HG03175 (cell line): ENCODE results near the gene CCR4.
"Not testable (repeated sequence)": the region's sequence is repeated elsewhere in the genome, so short reads cannot be mapped to it uniquely, and the experiment has no call there.

Experiments
- ATAC-seq: cut with Tn5 transposase; IDR thresholded peaks from one replicate; pipeline ENCODE4 v1.9.1; 2021; ENCODE audit warnings: mild to moderate bottlenecking, moderate library complexity; ENCODE audit not compliant: unreplicated experiment

Gene CCR4

DNA sequence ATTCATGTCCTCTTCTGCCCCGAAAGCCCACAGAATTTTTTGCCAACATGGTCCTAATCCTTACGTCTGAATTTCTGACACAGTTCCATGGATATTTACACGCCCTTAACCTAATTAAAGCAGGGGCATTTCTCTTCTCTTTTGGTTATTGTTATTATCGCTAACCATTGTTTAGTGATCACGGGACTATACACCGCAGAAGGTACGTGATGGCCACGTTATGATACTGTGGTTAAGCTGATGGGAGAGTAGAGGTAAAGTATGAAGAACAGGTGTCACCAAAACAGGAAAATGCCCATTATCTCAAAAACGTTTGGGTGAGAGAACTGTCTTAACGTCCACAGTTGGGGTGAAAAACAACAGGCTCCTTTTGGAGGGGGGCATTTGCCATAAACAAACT is 26.4 kb downstream of the CCR4 start:
- no peak for ATAC-seq

DNA sequence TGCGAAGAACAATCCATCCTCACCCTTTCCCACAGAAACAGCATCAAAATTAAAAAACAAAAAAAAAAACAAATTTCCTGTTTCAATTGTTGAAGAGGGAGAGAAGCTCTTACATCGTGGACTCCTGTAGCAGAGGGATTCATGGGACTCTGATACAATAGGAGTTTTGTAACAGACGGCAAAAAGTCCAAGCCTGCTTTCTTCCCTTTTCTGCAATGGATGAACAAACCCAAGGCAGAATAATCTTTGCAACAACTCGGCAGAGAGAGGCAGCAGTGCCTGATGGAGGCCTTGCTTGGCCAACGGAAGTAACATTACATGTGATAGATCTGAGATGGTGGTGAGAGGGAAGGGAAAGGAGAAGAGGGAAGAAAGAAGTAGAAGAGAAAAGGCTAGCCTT is 26.9 kb downstream of the CCR4 start:
- no peak for ATAC-seq

DNA sequence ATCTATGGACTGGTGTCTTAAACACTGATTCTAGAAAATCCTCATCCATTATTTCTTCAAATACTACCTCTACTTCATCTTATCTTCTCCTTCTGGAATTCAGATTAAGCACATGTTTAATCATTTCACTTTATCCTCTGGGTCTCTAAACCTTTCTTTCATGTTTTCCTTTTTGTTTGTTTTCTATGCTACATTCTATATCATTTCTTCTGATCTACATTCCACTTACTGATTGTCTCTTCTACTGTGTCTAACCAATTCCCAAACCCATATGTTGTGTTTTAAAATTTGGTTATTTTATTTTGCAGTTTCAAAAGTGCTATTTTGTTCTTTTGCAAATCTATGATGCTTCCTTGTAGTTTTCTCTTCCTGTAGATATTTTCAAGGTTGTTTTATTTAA is 31.7 kb downstream of the CCR4 start:
- ATAC-seq = no peak

DNA sequence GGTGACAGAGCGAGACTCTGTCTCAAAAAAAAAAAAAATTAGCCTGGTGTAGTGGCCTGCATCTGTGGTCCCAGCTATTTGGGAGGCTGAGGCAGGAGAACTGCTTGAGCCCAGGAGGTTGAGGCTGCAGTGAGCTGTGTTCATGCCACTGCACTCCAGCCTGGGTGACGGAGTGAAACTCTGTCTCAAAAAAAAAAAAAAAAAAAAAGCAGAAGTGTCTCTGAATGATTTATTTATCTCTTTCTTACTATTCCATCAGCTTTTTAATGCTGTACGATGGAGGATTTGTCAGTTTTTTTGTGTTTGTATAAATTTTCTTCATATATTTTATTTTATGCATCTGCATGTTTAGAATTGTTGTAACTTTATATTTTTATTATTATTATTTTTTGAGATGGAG is 33.5 kb downstream of the CCR4 start:
- not testable (repeated sequence) for ATAC-seq

DNA sequence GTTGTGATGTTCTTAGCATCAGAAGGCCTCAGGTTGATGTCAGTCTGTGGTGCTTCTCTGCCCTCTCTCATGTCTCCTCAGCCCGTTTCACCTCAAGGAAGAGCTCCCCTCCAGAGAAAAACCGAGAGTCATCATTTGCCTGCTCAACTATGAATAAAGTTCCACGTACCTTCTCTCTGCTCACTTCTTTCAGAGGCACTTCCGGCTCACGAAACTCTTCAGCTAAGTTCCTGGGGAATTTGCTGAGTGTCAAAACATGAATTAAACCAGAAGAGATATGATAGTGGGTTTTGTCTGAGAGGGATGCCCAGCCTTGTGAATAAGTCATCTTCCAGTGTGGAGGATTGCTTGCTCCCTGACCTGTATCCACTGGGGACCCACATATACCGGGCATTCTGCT is 37.7 kb downstream of the CCR4 start:
- ATAC-seq = no peak

DNA sequence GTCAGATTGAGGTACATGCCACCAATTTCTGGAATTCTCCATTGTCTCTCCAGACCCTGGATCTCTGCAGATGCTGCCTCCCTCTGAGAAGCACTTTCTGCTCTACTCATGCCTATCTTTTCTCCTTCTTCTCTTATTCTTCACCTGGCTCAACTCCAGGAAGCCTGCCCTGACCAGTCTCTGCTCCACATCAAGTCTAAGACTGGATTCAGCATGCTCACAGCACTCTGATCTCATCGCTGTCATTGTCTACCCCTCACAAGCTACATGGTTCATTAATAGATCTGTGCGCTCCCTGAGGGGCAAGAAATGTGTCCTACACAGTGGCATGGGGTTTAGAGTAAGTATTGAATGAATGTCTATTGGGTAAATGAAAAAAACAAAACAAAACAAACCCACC is 38.7 kb downstream of the CCR4 start:
- no peak for ATAC-seq

DNA sequence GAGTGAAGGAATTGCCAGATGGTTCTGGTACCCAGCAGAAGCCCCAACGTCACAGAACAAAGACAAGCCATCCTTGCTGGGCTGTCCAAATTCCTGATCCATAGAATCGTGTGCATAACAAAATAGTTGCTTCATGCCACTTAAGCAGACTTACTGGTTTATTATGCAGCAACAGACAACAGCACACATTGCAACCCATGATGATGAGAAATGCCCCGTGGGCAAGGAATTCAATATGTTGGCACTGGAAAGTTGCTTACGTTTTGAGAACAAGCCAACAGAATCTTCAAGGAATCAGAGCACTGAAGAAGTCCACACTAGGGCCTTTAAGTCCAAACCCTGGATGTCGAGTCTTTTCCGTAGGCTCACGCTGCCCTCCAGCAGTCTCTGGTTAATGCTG is 40.3 kb downstream of the CCR4 start:
- no peak for ATAC-seq

DNA sequence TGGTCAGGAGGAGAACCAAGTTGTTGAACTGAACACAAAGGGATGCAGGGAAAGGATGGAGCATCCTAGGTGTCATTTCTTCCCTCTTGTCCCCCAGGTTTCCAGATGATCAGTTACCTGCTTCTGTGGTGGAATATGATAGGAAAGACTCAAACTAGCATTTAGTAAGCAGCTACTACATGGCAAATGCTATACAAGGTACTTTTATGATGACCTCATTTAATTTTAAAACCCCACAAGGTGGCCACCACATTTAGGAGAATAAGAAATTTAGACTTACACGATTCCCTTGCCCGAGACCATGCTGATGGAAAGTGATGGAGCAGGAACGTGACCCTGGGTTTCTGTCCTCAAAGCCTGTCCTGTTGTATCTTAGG is 40.9 kb downstream of the CCR4 start:
- peak; percentile 5 for ATAC-seq

DNA sequence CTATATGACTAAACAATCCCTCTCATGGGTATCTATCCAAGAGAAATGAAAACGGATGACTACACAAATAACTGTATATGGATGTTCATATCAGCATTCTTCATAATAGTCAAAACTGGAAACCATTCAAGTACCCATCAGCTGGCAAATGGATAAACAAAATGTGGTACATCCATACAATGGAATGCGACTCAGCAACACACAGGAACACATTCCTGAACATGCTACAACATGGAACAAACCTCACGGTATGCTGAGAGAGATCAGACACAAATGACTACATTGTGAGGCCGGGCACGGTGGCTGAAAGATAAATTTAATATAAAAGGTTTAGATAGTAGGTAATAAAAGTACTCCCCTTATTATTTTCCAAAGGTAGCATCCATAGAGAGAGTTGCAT is 42.6 kb downstream of the CCR4 start:
- ATAC-seq = no peak

DNA sequence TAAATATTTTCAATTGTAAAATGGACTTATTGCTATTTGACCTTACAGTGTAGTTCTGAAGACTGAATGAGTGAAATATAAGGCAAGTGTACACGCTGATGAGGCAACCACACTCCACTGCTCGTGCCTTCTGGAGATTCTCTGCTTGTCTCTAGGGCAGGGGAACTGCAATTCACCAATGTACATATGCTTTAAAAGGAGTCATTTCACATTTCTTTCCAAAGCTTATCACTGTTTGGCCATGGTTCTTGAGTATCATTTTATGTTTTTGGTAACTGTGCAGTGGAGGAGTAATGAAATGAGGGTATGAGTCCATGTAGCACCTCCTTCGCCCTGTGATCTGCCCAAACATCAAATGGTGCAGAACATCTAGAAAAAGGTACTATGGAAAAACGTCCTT is 43.7 kb downstream of the CCR4 start:
- ATAC-seq = no peak

DNA sequence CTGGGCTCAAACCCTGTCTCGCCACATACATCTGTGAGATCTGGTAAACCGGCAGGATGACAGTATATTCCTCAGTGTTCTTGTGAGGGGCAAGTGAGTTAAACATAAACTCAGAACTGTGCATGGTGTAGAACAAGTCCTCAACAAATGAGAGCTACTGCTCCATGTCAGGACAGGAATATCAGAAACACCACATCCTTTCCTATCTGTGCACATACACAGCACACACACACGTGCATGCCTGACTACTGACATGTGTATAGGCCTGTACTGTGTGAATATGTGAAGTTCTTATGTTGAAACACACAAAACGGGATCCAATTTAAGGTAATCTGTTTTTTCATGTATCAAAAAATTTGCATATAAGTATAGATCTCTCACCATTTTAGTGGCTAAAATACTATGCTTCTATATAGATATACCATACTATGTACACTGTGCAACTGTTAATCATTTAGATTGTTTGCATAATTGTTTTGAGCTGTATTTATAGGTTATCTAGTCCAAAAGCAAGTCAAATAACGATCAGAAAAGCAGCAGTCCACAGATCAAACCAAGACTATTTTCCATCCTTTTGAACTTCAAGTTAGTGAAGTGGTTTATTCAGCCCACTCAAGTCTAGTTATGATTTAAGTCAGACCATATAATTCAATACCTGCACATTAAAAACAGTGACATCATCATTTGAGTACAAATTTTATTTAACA is 44.8 kb downstream of the CCR4 start:
- ATAC-seq = no peak

DNA sequence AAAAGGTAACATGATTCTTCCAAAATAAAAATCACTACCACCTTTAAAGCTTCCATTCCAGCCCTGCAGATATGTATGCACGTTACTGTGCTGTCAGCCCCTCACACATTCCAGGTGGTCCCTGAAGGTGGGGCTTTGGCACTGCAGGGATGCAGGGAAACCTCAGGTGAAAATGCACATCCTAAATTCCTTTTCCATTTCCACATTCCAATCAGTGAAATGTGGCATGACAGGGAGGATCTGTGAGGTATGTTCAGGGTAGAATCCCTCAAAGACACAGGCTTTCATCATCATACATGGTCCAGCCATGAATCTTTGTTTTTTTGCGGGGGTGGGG is 45.3 kb downstream of the CCR4 start:
- ATAC-seq = no peak

DNA sequence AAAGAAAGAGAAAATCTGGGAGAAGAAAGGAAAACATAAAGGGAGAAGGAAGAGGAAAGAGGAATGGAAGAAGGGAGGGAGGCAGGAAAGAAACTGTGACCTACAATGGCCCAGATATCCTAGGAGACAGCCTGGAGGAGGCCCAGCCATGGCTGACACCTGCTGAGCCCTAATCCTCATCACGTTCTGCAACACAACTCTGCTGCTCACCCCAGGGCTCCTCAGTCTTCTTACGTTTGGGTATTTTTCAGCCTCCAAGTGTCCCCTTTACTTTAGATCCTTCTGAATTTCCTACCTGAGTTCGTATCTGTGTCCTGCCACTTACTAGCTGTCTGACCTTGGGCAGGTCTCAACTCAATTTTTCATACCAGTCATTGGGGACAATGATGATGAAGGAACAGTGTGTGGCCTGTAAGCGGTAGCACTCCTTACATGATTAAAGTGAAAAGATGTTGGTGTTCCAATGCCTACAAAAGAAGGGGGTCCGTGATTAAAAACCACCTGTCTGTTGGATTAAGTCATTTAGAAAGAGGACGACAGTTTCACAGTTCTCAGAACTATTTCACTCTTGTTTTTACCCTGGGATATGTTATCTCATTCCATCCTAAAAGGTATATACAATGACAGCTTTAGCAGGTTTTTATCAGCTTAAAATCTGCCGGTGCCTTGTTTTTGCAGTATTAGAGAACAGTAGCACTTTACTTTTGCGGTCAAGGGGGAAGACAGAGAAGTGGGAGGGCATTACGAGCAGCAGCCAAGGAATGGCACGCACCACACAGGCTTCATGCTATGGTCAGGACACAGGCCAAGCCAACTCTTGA is 47.4 kb downstream of the CCR4 start:
- no peak for ATAC-seq

DNA sequence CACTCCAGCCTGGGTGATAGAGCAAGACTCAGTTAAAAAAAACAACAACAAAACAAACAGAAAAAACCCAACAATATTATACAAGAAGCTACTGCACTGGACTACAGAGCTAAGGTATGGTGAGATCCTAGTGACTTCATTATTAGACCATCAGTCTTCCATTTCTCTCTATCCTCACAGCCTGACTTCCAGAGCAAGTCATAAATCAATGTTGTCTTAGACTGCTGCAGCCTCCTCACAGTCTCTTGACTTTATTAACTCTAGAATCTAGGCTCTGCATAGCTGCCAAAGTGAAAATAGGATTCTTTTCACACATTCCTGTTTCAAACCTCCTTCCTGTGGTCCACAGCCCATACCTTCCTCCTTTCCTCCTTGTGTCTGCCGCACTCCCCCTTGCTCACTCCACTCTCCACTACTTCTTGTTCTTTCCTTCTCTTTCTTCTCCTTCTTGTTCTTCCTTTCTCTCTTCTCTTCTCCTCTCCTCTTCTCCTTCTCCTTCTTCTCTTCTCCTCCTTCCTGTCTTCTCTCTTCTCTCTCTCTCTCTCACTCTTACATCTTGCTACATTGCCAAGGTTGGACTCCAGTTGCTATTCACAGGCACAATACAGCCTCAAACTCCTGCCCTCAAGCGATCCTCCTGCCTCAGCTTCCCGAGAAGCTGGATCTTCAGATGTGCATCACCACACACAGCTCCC is 49.4 kb downstream of the CCR4 start:
- ATAC-seq = no peak

DNA sequence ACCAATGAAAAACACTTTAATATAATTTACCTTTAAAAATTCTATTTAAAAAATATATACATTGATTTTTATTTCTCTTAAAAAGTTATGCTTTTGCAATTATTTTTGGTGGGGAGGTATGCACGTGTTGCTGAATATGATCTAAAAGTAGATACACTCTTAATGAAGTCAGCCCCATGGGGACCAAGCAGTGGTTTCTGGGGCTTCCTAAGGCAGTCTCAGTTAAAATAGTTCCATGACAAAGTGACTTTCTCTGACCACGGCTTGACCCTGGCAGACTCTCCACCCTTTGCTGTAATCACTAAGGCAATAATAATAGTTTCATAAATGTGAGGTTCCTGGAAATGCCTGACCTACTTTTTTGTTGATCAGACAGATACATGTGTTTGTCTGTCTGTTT is 50.4 kb downstream of the CCR4 start:
- peak; percentile 59 for ATAC-seq

DNA sequence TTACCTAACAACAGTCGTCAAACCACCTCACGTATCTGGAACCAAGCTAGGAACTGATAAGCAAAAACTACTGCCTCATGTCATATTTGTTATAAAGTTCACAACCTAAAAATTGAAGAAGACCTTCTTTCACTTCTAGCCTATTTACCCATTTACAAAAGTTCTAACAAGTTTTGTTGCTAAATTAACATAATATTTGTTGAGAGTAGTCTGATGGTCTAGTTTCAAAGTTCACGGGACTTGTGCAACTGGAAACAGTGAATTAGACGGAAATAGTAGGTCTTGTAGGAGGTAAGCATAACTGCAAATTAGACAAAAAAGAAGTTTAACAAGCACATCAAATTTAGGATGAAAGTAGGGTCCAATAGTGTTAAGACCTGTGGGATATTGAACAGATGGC is 51.9 kb downstream of the CCR4 start:
- no peak for ATAC-seq

DNA sequence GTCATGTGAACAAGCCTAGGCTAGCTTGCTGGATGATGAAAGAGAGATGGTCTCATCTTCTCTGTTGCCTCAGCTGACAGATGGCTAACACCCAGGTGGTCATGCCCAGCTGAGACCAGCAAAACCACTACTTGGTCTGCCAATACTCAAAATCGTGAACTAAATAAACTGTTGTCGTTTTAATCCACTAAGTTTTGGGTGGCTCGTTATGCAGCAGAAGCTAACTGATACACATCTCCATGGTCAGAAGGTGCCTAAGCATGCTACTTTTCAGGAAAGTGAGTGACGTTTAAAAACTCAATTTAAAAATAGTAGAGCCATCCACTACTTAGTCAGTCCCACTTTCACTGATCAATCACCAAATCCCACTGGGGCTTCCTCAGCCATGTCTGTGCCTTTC is 52.8 kb downstream of the CCR4 start:
- no peak for ATAC-seq

DNA sequence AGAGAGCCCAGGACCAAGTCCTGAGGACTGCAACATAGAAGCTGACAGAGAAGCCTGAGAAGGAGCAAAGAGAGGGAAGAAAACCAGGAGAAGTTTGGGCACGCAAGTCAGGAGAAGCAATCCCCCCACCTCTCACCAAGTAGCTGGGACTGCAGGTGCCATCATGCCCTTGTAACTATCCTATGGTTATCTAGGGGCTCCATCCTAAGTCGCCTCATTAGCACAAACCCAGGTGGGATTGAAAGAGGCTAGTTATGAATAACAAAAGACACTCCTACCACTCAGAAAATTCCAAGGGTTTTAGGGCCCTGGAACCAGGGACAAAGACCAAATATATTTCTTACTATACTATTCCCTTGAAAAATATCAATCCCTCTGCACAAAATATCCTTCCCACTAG is 53.5 kb downstream of the CCR4 start:
- no peak for ATAC-seq
